ENCODE data around the gene PDAP1. TPM values are rescaled to one million over a fixed set of nuclear protein-coding genes. Genes with fewer than 3 reads are reported as not detected.

PDAP1 gene
- total and polyA plus RNA-seq, 2 of the 4 experiments (the other 2 are of a cell fraction): 40.3 to 193 TPM

DNA sequence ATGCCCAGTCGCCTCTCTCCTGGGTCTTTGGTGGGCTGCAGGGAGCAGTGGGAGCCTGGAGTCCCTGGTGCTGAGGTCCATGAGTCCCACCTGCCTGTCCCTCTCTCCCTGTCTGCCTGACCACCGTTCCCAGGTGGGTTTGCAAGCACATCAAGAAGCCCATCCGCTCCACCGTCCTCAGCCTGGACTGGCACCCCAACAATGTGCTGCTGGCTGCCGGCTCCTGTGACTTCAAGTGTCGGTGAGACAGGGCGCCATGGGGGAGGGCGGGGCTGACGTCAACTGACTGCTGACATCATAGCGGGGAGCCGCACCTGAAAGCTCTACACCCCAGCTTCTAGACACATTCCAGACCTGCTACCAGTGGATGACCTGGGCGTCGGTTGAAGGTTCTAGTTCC, 18.6 kb downstream of the PDAP1 start:
- Histone ChIP-seq H2AK5ac (ENCODE audit: low read depth, low read length) (no peak overlapping the region), H4K8ac (ENCODE audit: low read depth in 2 of 2, low read length in 2 of 2) (no peak overlapping the region), H2BK20ac (ENCODE audit: low read depth, low read length) (no peak overlapping the region), H3K9ac (ENCODE audit: low read depth, low read length) (no peak overlapping the region), H3K9me3 (ENCODE audit: control insufficient read depth, insufficient read depth, low read length) (no peaks in the 10 kb centered on the region), H3K9me1 (ENCODE audit: insufficient read depth, low read length) (peaks cover 3% of the 10 kb centered on the region), H3K79me1 (ENCODE audit: low read depth in 1 of 2, low read length in 2 of 2) (peaks cover 5 to 53% of the 10 kb centered on the region in 2 experiments), H4K91ac (ENCODE audit: insufficient read depth, low read depth, low read length) (no peak overlapping the region), H3K14ac (replicated peaks; ENCODE audit: low read depth, low read length) (no peak overlapping the region), H2BK120ac (ENCODE audit: low read depth, low read length) (no peak overlapping the region), H2BK15ac (ENCODE audit: low read depth, low read length) (no peak overlapping the region), H4K20me1 (ENCODE audit: insufficient read depth, low read length) (peaks cover 35% of the 10 kb centered on the region), H3K4me2 (ENCODE audit: low read depth, low read length) (no peak overlapping the region), H2AK9ac (replicated peaks; ENCODE audit: low read depth, low read length, poor library complexity) (no peak overlapping the region), H2BK5ac (ENCODE audit: low read depth, low read length, poor library complexity, severe bottlenecking) (no peak overlapping the region), H3K4me1 (ENCODE audit: control insufficient read depth, insufficient read depth, low read length) (peaks cover 7% of the 10 kb centered on the region), H3K23ac (ENCODE audit: low read depth, low read length) (no peak overlapping the region), H4K5ac (ENCODE audit: low read depth, low read length) (no peak overlapping the region), H3K27me3 (ENCODE audit: control insufficient read depth, insufficient read depth, low read length) (no peaks in the 10 kb centered on the region), H3K18ac (ENCODE audit: low read depth, low read length) (no peak overlapping the region), H3K56ac (ENCODE audit: extremely low read depth, insufficient read depth, low read length) (no peak overlapping the region), H3K4me3 (ENCODE audit: insufficient read depth, low read depth, low read length) (no peak overlapping the region), H3K27ac (ENCODE audit: insufficient read depth, low read length) (no peak overlapping the region), H3K36me3 (ENCODE audit: control insufficient read depth, insufficient read depth, low read length) (peaks cover 52% of the 10 kb centered on the region), H2AFZ (replicated peaks; ENCODE audit: low read length, poor library complexity) (no peak overlapping the region), H3K4ac (ENCODE audit: low read depth, low read length) (no peak overlapping the region)
- intact Hi-C loops (cut with micrococcal nuclease): no loop called here
- dilution Hi-C loops (cut with HindIII; ENCODE audit: low sequenced_read_pairs, unreplicated experiment): no loop called here
- no TSS peak for BruUV-seq (replicated peaks)
- TF ChIP-seq SMC3 (IDR thresholded peaks at IDR 0.05; ENCODE audit: low read depth, low read length): no peak
- no peak for TF ChIP-seq FOS (IDR thresholded peaks at IDR 0.05; ENCODE audit: low read depth, low read length)
- no peak for TF ChIP-seq NFE2L2 (IDR thresholded peaks at IDR 0.05; ENCODE audit: low read depth, low read length)
- no peak for TF ChIP-seq POLR2A (IDR thresholded peaks at IDR 0.05; ENCODE audit: low read depth, low read length)
- TF ChIP-seq RCOR1 (IDR thresholded peaks at IDR 0.05; ENCODE audit: insufficient replicate concordance, low read length): no peak
- TF ChIP-seq, protein P1, sequence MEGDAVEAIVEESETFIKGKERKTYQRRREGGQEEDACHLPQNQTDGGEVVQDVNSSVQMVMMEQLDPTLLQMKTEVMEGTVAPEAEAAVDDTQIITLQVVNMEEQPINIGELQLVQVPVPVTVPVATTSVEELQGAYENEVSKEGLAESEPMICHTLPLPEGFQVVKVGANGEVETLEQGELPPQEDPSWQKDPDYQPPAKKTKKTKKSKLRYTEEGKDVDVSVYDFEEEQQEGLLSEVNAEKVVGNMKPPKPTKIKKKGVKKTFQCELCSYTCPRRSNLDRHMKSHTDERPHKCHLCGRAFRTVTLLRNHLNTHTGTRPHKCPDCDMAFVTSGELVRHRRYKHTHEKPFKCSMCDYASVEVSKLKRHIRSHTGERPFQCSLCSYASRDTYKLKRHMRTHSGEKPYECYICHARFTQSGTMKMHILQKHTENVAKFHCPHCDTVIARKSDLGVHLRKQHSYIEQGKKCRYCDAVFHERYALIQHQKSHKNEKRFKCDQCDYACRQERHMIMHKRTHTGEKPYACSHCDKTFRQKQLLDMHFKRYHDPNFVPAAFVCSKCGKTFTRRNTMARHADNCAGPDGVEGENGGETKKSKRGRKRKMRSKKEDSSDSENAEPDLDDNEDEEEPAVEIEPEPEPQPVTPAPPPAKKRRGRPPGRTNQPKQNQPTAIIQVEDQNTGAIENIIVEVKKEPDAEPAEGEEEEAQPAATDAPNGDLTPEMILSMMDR (conservative IDR thresholded peaks at IDR 0.05; ENCODE audit: low read depth, low read length): no peak
- no peak for TF ChIP-seq RAD21 (IDR thresholded peaks at IDR 0.05; ENCODE audit: low read length)
- no peak for TF ChIP-seq CEBPB (IDR thresholded peaks at IDR 0.05; ENCODE audit: low read depth, low read length)
- no peak for TF ChIP-seq MXI1 (IDR thresholded peaks at IDR 0.05; ENCODE audit: borderline replicate concordance, low read depth, low read length)
- TF ChIP-seq, protein P2, sequence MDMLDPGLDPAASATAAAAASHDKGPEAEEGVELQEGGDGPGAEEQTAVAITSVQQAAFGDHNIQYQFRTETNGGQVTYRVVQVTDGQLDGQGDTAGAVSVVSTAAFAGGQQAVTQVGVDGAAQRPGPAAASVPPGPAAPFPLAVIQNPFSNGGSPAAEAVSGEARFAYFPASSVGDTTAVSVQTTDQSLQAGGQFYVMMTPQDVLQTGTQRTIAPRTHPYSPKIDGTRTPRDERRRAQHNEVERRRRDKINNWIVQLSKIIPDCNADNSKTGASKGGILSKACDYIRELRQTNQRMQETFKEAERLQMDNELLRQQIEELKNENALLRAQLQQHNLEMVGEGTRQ (IDR thresholded peaks at IDR 0.05; ENCODE audit: low read depth, low read length): no peak
- TF ChIP-seq MAZ (IDR thresholded peaks at IDR 0.05; ENCODE audit: borderline replicate concordance, low read depth, low read length): no peak
- no peak for TF ChIP-seq RFX5 (IDR thresholded peaks at IDR 0.05; ENCODE audit: low read depth, low read length)
- TF ChIP-seq CHD1 (IDR thresholded peaks at IDR 0.05; ENCODE audit: low read depth, low read length): no peak
- TF ChIP-seq MAFK (IDR thresholded peaks at IDR 0.05; ENCODE audit: low read depth, low read length): no peak
- no peak for TF ChIP-seq BHLHE40 (IDR thresholded peaks at IDR 0.05; ENCODE audit: low read depth, low read length)
- TF ChIP-seq, protein P3, sequence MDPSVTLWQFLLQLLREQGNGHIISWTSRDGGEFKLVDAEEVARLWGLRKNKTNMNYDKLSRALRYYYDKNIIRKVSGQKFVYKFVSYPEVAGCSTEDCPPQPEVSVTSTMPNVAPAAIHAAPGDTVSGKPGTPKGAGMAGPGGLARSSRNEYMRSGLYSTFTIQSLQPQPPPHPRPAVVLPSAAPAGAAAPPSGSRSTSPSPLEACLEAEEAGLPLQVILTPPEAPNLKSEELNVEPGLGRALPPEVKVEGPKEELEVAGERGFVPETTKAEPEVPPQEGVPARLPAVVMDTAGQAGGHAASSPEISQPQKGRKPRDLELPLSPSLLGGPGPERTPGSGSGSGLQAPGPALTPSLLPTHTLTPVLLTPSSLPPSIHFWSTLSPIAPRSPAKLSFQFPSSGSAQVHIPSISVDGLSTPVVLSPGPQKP (IDR thresholded peaks at IDR 0.05; ENCODE audit: borderline replicate concordance, low read depth, low read length): no peak
- POLR2A ChIA-PET (ENCODE audit: unreplicated experiment): no interaction called here
- CTCF ChIA-PET: interaction anchor here (0.6 kb wide), 1 partner anchor 12 kb away, joined by 5 read pairs; no protein-coding TSS in a partner anchor
- no peak for DNase-seq
- ATAC-seq (ENCODE audit: low read depth): no peak
- 93% methylated on average over 7 of the region's 13 CpGs; no CpG with 5 or more reads in 1 of the 2 experiments for WGBS, 2 experiments (ENCODE audit: extremely low coverage in 2 of 2, insufficient read length in 1 of 2)
- in situ Hi-C loops (cut with MboI; ENCODE audit: low sequenced_read_pairs): no loop called here

Data from IMR-90 (cell line).